Midbrain (tissue), 1 donor: ENCODE measurements around the gene ZNF530.

Source experiments
- DNase-seq: peaks from one replicate; lab custom pipeline; 2025; lab: John Stamatoyannopoulos, UW

ZNF530 gene

GRCh38 chr19:57615346-57615745 lies 15.7 kb downstream of the ZNF530 start:
- DNase-seq: no peak

GRCh38 chr19:57620673-57621348 lies 21.1 kb downstream of the ZNF530 start:
- DNase-seq: no peak

- no peak for DNase-seq
Measured at GRCh38 chr19:57623091-57623490, 23.4 kb downstream of the ZNF530 start.

DNA sequence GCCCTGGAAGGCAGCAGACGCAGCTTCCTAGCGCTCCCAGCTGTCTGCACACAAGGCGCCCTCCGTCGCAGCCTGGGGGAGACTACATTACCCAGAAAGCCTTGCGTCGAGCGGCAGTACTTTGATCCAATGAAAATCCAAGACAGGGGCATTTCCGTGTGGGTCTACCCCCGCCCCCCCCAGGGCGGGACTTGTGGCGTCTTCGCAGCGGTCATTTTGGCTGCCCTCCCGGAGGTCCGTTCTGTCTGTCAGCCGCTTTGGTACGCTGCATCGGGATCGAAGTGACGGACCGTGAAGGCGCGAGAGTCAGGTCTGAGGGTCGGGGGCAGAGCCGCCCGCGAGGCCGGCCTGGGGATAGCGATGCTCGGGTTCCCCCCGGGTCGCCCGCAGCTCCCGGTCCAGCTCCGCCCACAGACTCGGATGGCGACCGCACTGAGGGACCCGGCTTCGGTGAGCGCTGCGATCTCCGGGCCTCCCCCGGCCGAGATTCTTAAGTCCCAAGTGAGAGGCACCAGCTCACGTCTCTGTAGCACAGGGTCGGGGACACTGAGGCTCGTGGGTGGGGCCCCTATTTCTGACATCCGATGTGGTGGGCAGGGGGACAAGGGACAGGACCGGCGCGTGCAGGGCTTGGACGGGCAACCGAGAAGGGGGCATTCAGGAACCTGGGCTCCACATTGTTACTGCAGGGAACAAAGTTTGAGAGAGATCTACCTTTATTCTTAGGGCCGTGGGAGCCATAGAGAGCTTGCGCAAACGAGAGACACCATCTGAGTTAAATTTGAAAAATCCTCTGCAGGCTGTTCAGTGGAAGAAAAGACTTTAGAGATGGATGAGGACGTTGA lies 33.5 kb downstream of the ZNF530 start, which contains the start of gene ZNF211:
TSS of gene ZNF211 (plus strand) at position 182 of the 845 bp plus-strand sequence. CDS start at position 361, 179 bp downstream.
- peak; percentile 98 for DNase-seq

GRCh38 chr19:57633832-57634131 lies 34.1 kb downstream of the ZNF530 start:
- DNase-seq: no peak

- no peak for DNase-seq
Measured at GRCh38 chr19:57637379-57637778, 37.7 kb downstream of the ZNF530 start.

GRCh38 chr19:57641715-57642234 lies 42.1 kb downstream of the ZNF530 start:
- DNase-seq: no peak

- no peak for DNase-seq
Measured at GRCh38 chr19:57642396-57643046, 42.8 kb downstream of the ZNF530 start.

DNA sequence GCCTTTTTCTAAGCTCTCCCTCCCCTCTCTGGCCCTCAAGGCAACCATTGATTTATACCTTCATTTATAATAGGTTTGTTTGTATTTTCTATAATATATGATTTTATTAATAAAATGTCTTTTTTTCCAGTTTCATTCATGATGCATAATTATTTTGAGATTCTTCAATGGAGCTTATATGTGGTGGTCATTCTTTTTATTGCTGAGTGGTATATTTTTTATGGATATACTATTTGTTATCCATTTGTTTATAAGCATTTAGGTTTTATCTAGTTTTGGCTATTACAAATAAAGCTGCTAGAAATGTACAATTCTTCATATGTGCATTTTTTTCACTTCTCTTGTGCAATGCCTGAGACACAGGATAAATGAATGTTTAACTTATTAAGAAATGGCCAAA lies 44.0 kb downstream of the ZNF530 start:
- DNase-seq: no peak

DNA sequence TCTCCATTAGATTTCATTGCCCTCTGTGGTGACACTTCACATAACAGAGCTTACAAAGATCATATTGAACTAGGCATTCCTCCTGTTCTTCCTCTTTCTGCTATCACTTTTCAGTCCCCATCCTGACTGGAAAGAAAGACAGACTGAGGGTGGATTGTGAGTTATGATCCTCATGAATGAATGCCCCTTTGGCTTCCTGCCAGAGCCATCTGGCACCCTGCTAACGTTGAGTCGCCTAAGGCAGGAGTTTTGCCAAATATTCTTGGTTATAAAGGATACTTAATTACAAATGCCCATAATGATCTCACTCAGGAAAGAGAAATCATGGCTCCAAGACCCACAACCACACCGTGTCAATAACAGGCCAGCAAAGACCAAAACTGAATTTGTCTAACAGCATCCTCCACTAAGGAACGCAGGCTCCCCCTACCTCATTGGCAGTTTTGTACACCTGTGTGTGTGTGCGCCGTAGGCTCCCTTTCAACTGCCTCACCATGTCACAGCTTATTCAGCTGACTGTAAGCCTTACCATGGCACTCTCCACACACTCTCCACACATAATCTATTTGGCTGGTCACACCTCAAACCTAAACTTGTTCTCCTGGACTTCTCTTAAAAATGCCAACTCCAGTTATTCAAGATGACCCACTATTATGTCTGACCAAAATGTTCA lies 48.8 kb downstream of the ZNF530 start:
- no peak for DNase-seq

- DNase-seq: no peak
Measured at GRCh38 chr19:57651654-57651996, 51.9 kb downstream of the ZNF530 start.

DNA sequence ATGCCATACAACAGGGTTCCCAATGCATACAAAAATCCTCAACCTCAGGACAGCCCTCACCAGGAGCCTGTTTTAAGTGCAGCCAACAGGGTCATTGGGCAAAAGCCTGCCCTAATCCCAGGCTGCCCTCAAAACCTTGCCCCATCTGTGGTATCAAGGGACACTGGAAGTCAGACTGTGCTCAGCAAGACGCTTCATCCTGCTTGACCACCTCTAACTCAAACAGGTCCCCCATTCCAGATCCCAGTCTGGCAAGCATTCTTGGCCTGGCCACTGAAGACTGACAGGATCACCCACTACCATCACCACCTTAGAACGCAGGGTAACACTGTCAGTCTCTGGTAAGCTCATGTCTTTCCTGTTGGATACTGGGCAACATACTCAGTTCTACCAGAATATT lies 54.0 kb downstream of the ZNF530 start:
- no peak for DNase-seq

- no peak for DNase-seq
Measured at GRCh38 chr19:57655443-57655842, 55.8 kb downstream of the ZNF530 start.

DNA sequence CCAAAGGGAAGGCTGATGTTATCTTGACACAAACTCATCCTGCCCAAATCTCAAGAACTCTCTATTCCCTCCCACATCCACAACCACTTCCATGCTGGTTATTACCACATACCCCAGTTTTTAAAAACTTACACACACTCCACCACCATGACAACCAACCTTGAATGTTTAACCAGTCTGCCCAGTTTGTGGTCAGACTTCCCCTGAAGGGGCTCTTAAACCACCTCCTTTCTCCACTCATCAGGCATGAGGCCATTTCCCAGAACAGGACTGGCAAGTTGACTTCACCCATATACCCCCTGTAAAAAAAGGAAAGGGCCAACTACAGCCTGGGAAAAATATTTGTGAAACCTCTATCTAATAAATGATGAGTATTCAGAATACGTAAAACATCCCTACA lies 56.7 kb downstream of the ZNF530 start:
- no peak for DNase-seq
